Mesenchymal stem cell (in vitro differentiated cells and primary cell): ENCODE measurements around the gene ABI3BP.

ENCODE experiments used
- DNase-seq: peaks from one replicate; pipeline ENCODE4 v3.0.0-alpha.2; 2013
- H2AFZ ChIP-seq: one replicate; pipeline ENCODE4 v1.6.1; 2013; ENCODE audit warnings: low read depth, mild to moderate bottlenecking, control low read depth, inconsistent platforms, low read length, moderate library complexity
- H2AK5ac ChIP-seq: 2 replicates; pipeline ENCODE4 v1.6.1; 2013; ENCODE audit warnings: low read length, moderate library complexity, mild to moderate bottlenecking, inconsistent platforms; ENCODE audit not compliant: severe bottlenecking
- H2BK120ac ChIP-seq: one replicate; pipeline ENCODE4 v1.6.1; 2013; ENCODE audit warnings: low read depth, mild to moderate bottlenecking, inconsistent platforms, low read length, moderate library complexity
- H2BK12ac ChIP-seq, 2 experiments: one replicate each; pipeline ENCODE4 v1.6.1; 2013; ENCODE audit warnings: inconsistent platforms in 2 of 2, low read length in 2 of 2, mild to moderate bottlenecking in 2 of 2, moderate library complexity in 2 of 2, control low read depth in 1 of 2
- H2BK15ac ChIP-seq: one replicate; pipeline ENCODE4 v1.6.1; 2013; ENCODE audit warnings: mild to moderate bottlenecking, low read depth, inconsistent platforms; ENCODE audit not compliant: poor library complexity, severe bottlenecking
- H2BK5ac ChIP-seq: 2 replicates; pipeline ENCODE4 v1.6.1; 2013; ENCODE audit warnings: low read depth, mild to moderate bottlenecking, low read length, control low read depth, inconsistent platforms; ENCODE audit not compliant: poor library complexity, severe bottlenecking
- H3K14ac ChIP-seq, 2 experiments: one replicate each; pipeline ENCODE4 v1.6.1; 2013; ENCODE audit warnings: inconsistent platforms in 2 of 2, low read length in 2 of 2, control low read depth in 1 of 2, mild to moderate bottlenecking in 1 of 2, moderate library complexity in 1 of 2
- H3K18ac ChIP-seq, 2 experiments: one replicate each; pipeline ENCODE4 v1.6.1; 2013; ENCODE audit warnings: inconsistent platforms in 2 of 2, low read length in 2 of 2, control low read depth in 1 of 2, low read depth in 1 of 2, mild to moderate bottlenecking in 1 of 2
- H3K23ac ChIP-seq, 2 experiments: one replicate each; pipeline ENCODE4 v1.6.1; 2013; ENCODE audit warnings: inconsistent platforms in 2 of 2, low read length in 2 of 2, mild to moderate bottlenecking in 2 of 2, moderate library complexity in 2 of 2, control low read depth in 1 of 2
- H3K27ac ChIP-seq: 2 replicates; pipeline ENCODE4 v1.5.1; 2013; ENCODE audit warnings: mild to moderate bottlenecking, moderate library complexity, low read length, control low read depth, inconsistent platforms; ENCODE audit not compliant: poor library complexity, severe bottlenecking
- H3K27me3 ChIP-seq, 2 experiments: 2 replicates each; pipeline versions ENCODE4 v1.6.1 to v1.7.0; 2013; ENCODE audit warnings: low read length in 2 of 2, mild to moderate bottlenecking in 2 of 2, moderate library complexity in 2 of 2, control low read depth in 1 of 2, inconsistent platforms in 1 of 2; ENCODE audit not compliant: control insufficient read depth in 1 of 2, insufficient read depth in 1 of 2
- H3K36me3 ChIP-seq, 2 experiments: 2 replicates each; pipeline versions ENCODE4 v1.6.1 to v1.7.0; 2013; ENCODE audit warnings: low read length in 2 of 2, control low read depth in 1 of 2, inconsistent platforms in 1 of 2, low read depth in 1 of 2, mild to moderate bottlenecking in 1 of 2; ENCODE audit not compliant: insufficient read depth in 2 of 2, control insufficient read depth in 1 of 2
- H3K4ac ChIP-seq, 2 experiments: one replicate each; pipeline ENCODE4 v1.6.1; 2013; ENCODE audit warnings: inconsistent platforms in 2 of 2, low read length in 2 of 2, mild to moderate bottlenecking in 2 of 2, moderate library complexity in 2 of 2, control low read depth in 1 of 2, low read depth in 1 of 2
- H3K4me1 ChIP-seq: 2 replicates; pipeline ENCODE4 v1.6.1; 2013; ENCODE audit warnings: low read depth, low read length, control low read depth; ENCODE audit not compliant: control insufficient read depth, insufficient read depth
- H3K4me2 ChIP-seq: 2 replicates; pipeline ENCODE4 v1.6.1; 2013; ENCODE audit warnings: low read length, mild to moderate bottlenecking, inconsistent platforms; ENCODE audit not compliant: poor library complexity, severe bottlenecking
- H3K4me3 ChIP-seq, 2 experiments: 2 replicates each; pipeline versions ENCODE4 v1.5.1 to v1.7.0; 2013; ENCODE audit warnings: low read length in 2 of 2, mild to moderate bottlenecking in 2 of 2, control low read depth in 1 of 2, low read depth in 1 of 2; ENCODE audit not compliant: insufficient read depth in 1 of 2
- H3K79me1 ChIP-seq: replicated peaks from 2 replicates; pipeline ENCODE4 v1.6.1; 2013; ENCODE audit warnings: mild to moderate bottlenecking, control low read depth, low read length, inconsistent platforms; ENCODE audit not compliant: poor library complexity, severe bottlenecking
- H3K9ac ChIP-seq: 2 replicates; pipeline ENCODE4 v1.7.0; 2013; ENCODE audit warnings: mild to moderate bottlenecking, low read length, moderate library complexity
- H3K9me3 ChIP-seq: 2 replicates; pipeline ENCODE4 v1.7.0; 2013; ENCODE audit warnings: mild to moderate bottlenecking, low read length; ENCODE audit not compliant: control insufficient read depth
- H4K8ac ChIP-seq: one replicate; pipeline ENCODE4 v1.6.1; 2013; ENCODE audit warnings: inconsistent platforms, mild to moderate bottlenecking, low read length, moderate library complexity
- H4K91ac ChIP-seq: one replicate; pipeline ENCODE4 v1.6.1; 2013; ENCODE audit warnings: mild to moderate bottlenecking, low read length, inconsistent platforms
- WGBS: methylation state at CpG from one replicate; pipeline ENCODE4 v1.1.7; 2013; ENCODE audit warnings: mixed read lengths; 5-methylcytosine and 5-hydroxymethylcytosine counted together

The ABI3BP gene

GRCh38 chr3:100761211-100761942 is 231.8 kb downstream of the ABI3BP start:
- Histone ChIP-seq H3K23ac (no peak overlapping the region), H4K8ac (no peak overlapping the region), H2AK5ac (no peak overlapping the region), H3K36me3 (peaks cover 0 to 89% of the 10 kb centered on the region in 2 experiments), H3K4ac (no peak overlapping the region), H3K27me3 (no peaks in the 10 kb centered on the region), H3K9me3 (no peaks in the 10 kb centered on the region), H2BK15ac (no peak overlapping the region), H3K4me3 (no peak overlapping the region), H2AFZ (no peak overlapping the region), H4K91ac (no peak overlapping the region), H3K9ac (no peak overlapping the region), H2BK5ac (no peak overlapping the region), H3K18ac (no peak overlapping the region), H3K4me1 (no peaks in the 10 kb centered on the region), H3K79me1 (no peaks in the 10 kb centered on the region), H3K27ac (no peak overlapping the region), H2BK12ac (no peak overlapping the region), H3K4me2 (no peak overlapping the region), H2BK120ac (no peak overlapping the region), H3K14ac (no peak overlapping the region)
- no CpG with 5 or more reads among the region's 1 CpG for WGBS
- DNase-seq: no peak

GRCh38 chr3:100760377-100760776 is 232.8 kb downstream of the ABI3BP start:
- no peaks in the 10 kb centered on the region for H3K4me1 ChIP-seq
- H3K9ac ChIP-seq: peak overlapping the region; percentile 32
- no peak for DNase-seq
- no peak overlapping the region for H2BK120ac ChIP-seq
- H3K4ac ChIP-seq: no peak overlapping the region
- H2BK5ac ChIP-seq: no peak overlapping the region
- H3K23ac ChIP-seq: no peak overlapping the region
- no peak overlapping the region for H2BK12ac ChIP-seq
- H2AFZ ChIP-seq: no peak overlapping the region
- H3K4me2 ChIP-seq: no peak overlapping the region
- H2BK15ac ChIP-seq: no peak overlapping the region
- H3K9me3 ChIP-seq: no peaks in the 10 kb centered on the region
- H3K27me3 ChIP-seq: no peaks in the 10 kb centered on the region
- no peak overlapping the region for H2AK5ac ChIP-seq
- no peak overlapping the region for H4K8ac ChIP-seq
- H3K27ac ChIP-seq: no peak overlapping the region
- no peak overlapping the region for H3K14ac ChIP-seq
- H4K91ac ChIP-seq: no peak overlapping the region
- no peak overlapping the region for H3K18ac ChIP-seq
- peaks cover 0 to 86% of the 10 kb centered on the region in 2 experiments for H3K36me3 ChIP-seq
- H3K4me3 ChIP-seq: peak overlapping the region in 1 of 2 experiments; percentile 18
- H3K79me1 ChIP-seq: no peaks in the 10 kb centered on the region
- WGBS: 63% methylated on average over 3 of the region's 4 CpGs

- H2BK12ac ChIP-seq: no peak overlapping the region
- no peak overlapping the region for H2BK120ac ChIP-seq
- no peak overlapping the region for H2BK5ac ChIP-seq
- H3K4ac ChIP-seq: no peak overlapping the region
- H3K4me2 ChIP-seq: no peak overlapping the region
- no peaks in the 10 kb centered on the region for H3K9me3 ChIP-seq
- H3K27me3 ChIP-seq: no peaks in the 10 kb centered on the region
- peak overlapping the region in 1 of 2 experiments; percentile 18 for H3K4me3 ChIP-seq
- H2AK5ac ChIP-seq: no peak overlapping the region
- no peaks in the 10 kb centered on the region for H3K79me1 ChIP-seq
- H3K36me3 ChIP-seq: peaks cover 0 to 86% of the 10 kb centered on the region in 2 experiments
- H3K14ac ChIP-seq: no peak overlapping the region
- H4K91ac ChIP-seq: no peak overlapping the region
- H3K4me1 ChIP-seq: no peaks in the 10 kb centered on the region
- H3K18ac ChIP-seq: no peak overlapping the region
- H4K8ac ChIP-seq: no peak overlapping the region
- H3K27ac ChIP-seq: no peak overlapping the region
- H3K9ac ChIP-seq: peak overlapping the region; percentile 32
- H2AFZ ChIP-seq: no peak overlapping the region
- no peak overlapping the region for H3K23ac ChIP-seq
- H2BK15ac ChIP-seq: no peak overlapping the region
- DNase-seq: no peak
These were observed 233.3 kb downstream of the ABI3BP start for GRCh38 chr3:100759950-100760349.

- Histone ChIP-seq H4K91ac (no peak overlapping the region), H3K9me3 (no peaks in the 10 kb centered on the region), H3K14ac (no peak overlapping the region), H3K23ac (no peak overlapping the region), H2BK5ac (no peak overlapping the region), H2BK15ac (no peak overlapping the region), H3K27me3 (no peaks in the 10 kb centered on the region), H3K4me1 (no peaks in the 10 kb centered on the region), H2AK5ac (no peak overlapping the region), H2AFZ (no peak overlapping the region), H2BK120ac (no peak overlapping the region), H3K9ac (no peak overlapping the region), H3K36me3 (peaks cover 0 to 86% of the 10 kb centered on the region in 2 experiments), H2BK12ac (no peak overlapping the region), H3K4me3 (no peak overlapping the region), H3K27ac (no peak overlapping the region), H4K8ac (no peak overlapping the region), H3K79me1 (no peaks in the 10 kb centered on the region), H3K4me2 (no peak overlapping the region), H3K4ac (no peak overlapping the region), H3K18ac (no peak overlapping the region)
- 88% methylated on average over 3 of the region's 3 CpGs for WGBS
- no peak for DNase-seq
These were observed 234.1 kb downstream of the ABI3BP start for GRCh38 chr3:100759159-100759558.
